Stimulated activated naive CD8-positive, alpha-beta T cell treated with anti-CD3 and anti-CD28 coated beads, Interleukin-15, Interleukin-2, amounts not matched to agents 100 U/mL and 50 U/mL, for 24 hours (primary cell): Measurements from ENCODE around the gene RIOK2.
A peak's percentile ranks its signal among the peaks of the same experiment; 100 is the strongest.
"Not testable (repeated sequence)": the region's sequence is repeated elsewhere in the genome, so short reads cannot be mapped to it uniquely, and the experiment has no call there.

Source experiments
- ATAC-seq: fragments of 150-1000 bp; cut with Tn5 transposase; one replicate; pipeline ENCODE4 v1.10.0; 2021
- DNase-seq: peaks from one replicate; pipeline ENCODE4 v3.0.0; 2021

The RIOK2 gene

GRCh38 chr5:97167435-97167834, 15.6 kb downstream of the RIOK2 start:
- DNase-seq = no peak
- ATAC-seq = no peak

DNA sequence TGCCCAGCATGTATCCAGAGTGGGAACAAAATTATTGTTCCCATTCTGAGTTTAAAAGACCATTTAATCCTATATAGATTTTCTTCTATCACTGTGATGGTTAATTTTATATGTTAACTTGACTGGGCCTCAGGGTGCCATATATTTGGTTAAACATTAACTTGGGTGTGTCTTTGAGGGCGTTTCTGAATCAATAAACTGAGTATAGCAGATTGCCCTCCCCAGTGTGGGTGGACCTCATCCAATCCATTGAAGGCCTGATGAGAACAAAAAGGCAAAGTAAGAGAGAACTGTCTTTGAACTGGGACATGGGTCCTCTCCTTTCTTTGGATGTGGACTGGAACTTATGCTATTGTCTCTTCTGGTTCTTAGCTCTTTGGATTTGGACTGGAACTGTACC, 17.3 kb downstream of the RIOK2 start:
- ATAC-seq (no peak), DNase-seq (no peak)

- ATAC-seq (no peak), DNase-seq (no peak)
Observed at GRCh38 chr5:97164846-97165245, 18.2 kb downstream of the RIOK2 start.

DNA sequence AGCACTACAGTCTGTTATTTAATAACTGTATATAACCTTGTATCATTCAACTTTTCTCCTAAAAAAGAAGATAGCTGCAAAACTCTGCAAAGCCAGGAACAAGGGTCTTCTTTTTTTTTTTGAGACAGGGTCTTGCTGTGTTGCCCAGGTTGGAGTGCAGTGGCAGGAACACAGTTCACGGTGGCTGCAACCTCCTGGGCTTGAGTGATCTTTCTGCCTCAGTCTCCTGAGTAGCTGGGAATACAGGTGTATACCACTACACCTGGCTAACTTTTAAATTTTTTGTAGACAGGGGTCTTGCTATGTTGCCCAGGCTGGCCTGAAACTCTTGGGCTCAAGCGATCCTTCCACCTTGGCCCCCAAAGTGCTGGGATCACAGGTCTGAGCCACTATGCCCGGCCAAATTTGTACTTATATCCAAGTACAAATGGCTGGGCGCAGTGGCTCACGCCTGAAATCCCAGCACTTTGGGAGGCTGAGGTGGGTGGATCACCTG, 19.2 kb downstream of the RIOK2 start:
- DNase-seq = no peak
- no peak for ATAC-seq

- DNase-seq (no peak), ATAC-seq (no peak)
Observed at GRCh38 chr5:97163360-97163764, 19.7 kb downstream of the RIOK2 start.

DNA sequence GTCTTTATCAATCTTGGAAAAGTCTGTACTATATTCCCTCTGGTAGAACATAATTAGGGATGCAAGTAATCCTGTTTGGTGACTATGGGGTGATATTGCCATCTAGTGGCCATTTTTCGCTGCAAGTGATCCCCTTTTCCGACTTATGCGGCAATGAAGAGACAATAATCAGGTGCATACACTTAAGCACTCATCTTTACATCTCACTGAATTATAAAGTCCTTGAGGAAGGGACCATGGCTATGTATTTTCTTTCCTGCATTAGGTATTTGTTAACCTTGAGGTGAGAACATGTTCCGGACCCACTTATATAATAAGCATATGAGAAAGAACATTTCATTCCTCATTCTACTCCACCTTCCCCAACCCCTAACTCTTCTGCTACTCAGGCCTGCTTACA, 21.0 kb downstream of the RIOK2 start:
- ATAC-seq (no peak), DNase-seq (peak; percentile 51)

DNA sequence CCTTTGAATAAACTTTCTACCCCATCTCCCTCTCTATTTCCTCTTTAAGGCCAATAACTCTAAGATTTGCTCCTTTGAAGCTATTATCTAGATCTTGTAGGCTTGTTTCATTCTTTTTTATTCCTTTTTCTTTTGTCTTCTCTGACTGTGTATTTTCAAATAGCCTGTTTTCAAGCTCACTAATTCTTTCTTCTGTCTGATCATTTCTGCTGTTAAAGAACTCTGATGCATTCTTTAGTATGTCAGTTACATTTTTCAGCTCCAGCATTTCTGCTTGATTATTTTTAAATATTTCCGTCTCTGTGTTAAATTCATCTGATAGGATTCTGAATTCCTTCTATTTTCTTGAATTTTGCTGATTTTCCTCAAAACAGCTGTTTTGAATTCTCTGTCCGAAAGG, 25.4 kb downstream of the RIOK2 start:
- DNase-seq (no peak), ATAC-seq (no peak)

- DNase-seq = no peak
- no peak for ATAC-seq
Observed at GRCh38 chr5:97151370-97151769, 31.7 kb downstream of the RIOK2 start.

DNA sequence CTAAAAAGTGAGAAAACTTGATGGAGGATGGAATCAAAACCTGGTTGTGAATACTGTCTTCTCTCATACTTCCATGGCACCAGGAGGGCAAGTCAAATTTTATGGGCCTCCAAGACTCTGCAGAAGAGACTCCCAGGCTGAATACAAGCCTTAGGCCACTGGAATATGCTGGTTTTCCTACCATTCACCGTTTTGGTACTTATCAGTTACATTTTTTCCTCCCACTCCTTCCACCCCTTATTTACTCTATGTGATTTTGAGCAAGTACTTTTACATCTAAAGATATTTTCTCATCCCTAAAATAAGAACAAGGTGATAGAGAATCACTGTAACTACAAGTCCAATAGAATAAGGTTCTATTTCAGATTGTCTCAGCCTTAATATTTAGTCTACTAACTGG, 32.6 kb downstream of the RIOK2 start:
- ATAC-seq (no peak), DNase-seq (no peak)

DNA sequence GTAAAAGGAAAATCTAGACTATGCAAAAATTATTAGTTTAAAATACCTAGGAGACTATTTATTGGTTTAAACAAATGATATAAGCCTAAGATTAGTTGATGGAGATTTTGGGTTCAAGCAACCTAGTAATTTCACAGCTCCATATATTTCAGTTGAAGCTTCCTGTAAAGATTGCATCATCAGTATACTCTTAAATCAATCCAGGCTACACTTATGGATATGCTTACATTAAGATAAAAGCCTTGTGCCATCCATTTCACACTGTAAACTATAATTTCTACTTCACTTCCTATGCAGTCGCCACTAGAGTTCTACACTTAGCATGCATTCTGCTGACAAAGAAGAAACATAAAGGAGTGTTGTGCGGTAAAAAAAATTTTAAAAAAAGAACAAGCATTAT, 33.3 kb downstream of the RIOK2 start:
- DNase-seq = no peak
- no peak for ATAC-seq

- DNase-seq = no peak
- ATAC-seq = no peak
Observed at GRCh38 chr5:97148288-97148687, 34.8 kb downstream of the RIOK2 start.

GRCh38 chr5:97143704-97144103, 39.3 kb downstream of the RIOK2 start:
- ATAC-seq (no peak), DNase-seq (no peak)

GRCh38 chr5:97142521-97143254, 40.4 kb downstream of the RIOK2 start, which contains the start of gene LIX1:
LIX1 (minus strand) TSS chr5:97142611; CDS start chr5:97142576, 35 bp downstream.
- DNase-seq = peak; percentile 14
- ATAC-seq = peak; percentile 40

- ATAC-seq (no peak), DNase-seq (no peak)
Observed at GRCh38 chr5:97141539-97141938, 41.5 kb downstream of the RIOK2 start.

GRCh38 chr5:97141031-97141430, 42.0 kb downstream of the RIOK2 start:
- ATAC-seq (no peak), DNase-seq (no peak)

DNA sequence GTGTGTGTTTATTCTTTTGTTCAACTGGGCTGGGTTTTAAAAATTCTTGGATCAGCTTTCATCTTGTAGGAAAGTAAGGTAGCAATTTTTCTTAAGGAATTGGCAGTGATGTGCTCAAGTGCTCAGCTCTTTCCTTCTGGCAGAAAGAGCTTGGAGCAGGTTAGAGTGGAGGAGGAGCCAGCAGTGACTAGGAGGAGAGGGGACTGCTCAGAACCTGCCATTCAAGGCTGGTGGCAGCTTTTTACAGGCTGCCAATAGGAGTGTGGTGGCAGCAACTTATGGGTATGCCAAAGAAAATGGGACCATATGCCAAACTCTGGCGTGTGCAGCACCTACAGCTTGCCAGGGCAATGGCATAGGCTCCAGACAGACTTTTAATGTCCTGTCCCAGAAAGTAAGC, 42.8 kb downstream of the RIOK2 start:
- not testable (repeated sequence) for ATAC-seq, DNase-seq

DNA sequence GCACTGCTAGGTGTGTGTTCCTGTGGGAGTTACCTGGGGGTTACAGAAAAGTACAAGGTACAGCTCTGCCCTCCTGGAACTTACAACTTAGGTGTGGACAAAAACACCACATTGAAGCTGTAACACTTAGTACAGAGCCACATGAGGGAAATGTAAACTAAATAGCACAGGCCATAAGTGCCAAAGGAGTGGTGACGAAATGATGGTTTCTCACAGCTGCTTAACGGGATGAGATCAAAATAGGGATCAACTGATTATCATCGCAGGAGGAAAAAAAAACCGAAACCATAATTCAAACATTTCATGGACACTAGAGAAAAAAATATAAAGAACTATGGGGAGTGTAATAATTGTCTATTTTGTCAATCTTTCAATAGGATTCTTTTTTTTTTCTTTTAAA, 46.6 kb downstream of the RIOK2 start:
- DNase-seq = no peak

GRCh38 chr5:97135868-97136267, 47.2 kb downstream of the RIOK2 start:
- ATAC-seq = peak; percentile 32
- DNase-seq = no peak

More for the DNA sequence above, 46.6 kb downstream of the RIOK2 start:
- no peak for ATAC-seq

DNA sequence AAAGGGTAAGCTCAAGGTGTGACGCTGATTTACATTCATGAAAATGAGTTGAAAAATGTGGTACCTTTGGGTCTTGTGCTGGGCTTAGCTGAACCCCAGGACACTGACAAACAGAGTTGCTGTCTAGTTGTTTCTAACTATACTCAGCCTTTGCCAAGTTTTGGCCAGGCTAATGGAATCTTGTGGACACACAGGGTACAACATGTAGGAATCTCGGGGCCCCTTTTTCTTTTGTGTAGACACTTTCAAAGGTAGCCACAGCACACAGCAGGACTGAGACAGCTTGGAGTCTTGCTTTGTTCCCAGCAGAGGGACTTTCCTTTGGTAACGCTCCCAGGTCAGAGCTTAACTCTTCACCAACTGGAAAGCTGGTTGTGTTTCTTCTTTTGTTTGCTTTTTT, 48.4 kb downstream of the RIOK2 start:
- ATAC-seq = no peak
- no peak for DNase-seq

DNA sequence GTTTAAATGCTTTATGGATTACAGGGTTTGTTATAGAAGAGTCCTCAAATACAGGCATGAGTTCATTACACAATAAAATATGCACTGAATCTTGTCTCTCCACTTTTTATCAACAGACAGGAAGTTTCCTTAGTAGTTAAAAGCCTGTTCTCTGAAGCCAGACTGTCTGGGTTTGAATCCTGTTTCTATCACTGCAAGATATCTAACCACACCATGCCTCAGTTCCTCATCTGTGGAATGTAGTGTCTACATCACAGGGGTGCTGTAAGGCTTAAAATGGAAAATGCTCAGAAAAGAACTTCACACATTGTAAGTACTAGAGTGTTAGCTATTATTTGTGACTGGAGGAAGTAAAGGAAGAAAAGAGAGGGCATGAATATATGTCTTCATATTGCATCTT, 49.9 kb downstream of the RIOK2 start:
- DNase-seq (no peak), ATAC-seq (no peak)

GRCh38 chr5:97131921-97132320, 51.1 kb downstream of the RIOK2 start:
- no peak for DNase-seq
- no peak for ATAC-seq

- ATAC-seq (no peak), DNase-seq (no peak)
Observed at GRCh38 chr5:97131139-97131710, 51.8 kb downstream of the RIOK2 start.

DNA sequence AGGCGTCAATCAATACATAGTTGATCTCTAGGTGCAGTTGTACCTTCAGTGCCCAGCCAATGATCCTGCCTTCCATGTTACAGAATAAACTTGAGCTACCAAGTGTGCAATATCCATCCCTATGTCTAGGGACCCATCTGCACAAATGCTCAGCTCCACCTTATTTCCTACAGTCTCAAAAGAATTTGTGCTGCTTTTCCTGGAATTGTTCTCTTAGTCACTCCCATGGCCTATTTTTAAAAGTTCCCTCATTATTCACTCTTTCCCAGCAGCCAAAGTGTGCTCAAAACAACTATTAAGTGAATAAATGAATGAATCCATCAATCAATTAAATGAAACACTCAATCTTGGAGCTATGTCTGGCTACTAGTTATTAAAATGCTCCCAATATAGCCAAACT, 55.3 kb downstream of the RIOK2 start:
- DNase-seq = no peak
- no peak for ATAC-seq

DNA sequence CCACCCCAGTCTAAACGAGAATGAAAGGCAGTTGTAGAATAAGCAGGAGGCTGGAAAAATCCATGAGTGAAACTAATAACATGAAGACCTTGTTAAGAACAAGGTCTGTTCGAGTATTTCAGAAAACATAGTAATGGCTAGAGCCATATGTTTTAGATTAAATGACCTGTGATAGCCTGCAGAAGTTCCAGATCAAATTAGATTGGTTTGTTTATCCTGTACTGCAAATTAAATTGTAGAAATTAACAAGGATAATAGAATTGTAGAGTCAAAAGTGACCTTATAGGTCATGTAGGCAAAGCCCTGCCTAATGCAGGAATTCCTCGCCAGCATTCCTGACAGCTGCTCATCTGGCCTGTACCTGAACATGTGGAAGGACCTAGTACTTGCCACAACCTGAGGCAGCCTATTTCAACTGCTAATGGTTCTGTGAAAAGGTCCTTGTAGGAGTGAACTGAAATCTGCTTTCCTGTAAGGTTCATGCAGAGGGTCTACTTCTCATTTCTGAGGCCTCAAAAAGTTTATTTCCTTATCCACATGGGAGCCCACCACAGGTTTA, 57.8 kb downstream of the RIOK2 start:
- DNase-seq (no peak), ATAC-seq (no peak)
